ENCODE results near the gene CFAP74. TPM values are rescaled to one million over a fixed set of nuclear protein-coding genes. Genes with fewer than 3 reads are reported as not detected.

The CFAP74 gene
- total and polyA plus RNA-seq, 2 of the 13 experiments (the other 11 are each of a cell fraction or from before 2014, with no cell fraction given): 0.27 to 0.62 TPM

- TF ChIP-seq ARID5B (CRISPR knock-in tag; IDR thresholded peaks at IDR 0.05) (0 out of 2 replicates have a peak, but pooled peaks have one; percentile 13), RAD21 (CRISPR knock-in tag; IDR thresholded peaks at IDR 0.05) (peak; percentile 60), ADNP (CRISPR knock-in tag; IDR thresholded peaks at IDR 0.05) (no peak), ZNF782 (CRISPR knock-in tag; IDR thresholded peaks at IDR 0.05; ENCODE audit: borderline replicate concordance) (0 out of 2 replicates have a peak, but pooled peaks have one; percentile 50), YEATS2 (CRISPR knock-in tag; IDR thresholded peaks at IDR 0.05; ENCODE audit: borderline replicate concordance) (peak; percentile 25; the same call in 1 of the 2 replicates), ZNF574 (CRISPR knock-in tag; IDR thresholded peaks at IDR 0.05) (0 out of 2 replicates have a peak, but pooled peaks have one; percentile 25), ZNF580 (CRISPR knock-in tag; IDR thresholded peaks at IDR 0.05; ENCODE audit: borderline replicate concordance, low read depth) (0 out of 2 replicates have a peak, but pooled peaks have one; percentile 33), MYC (CRISPR knock-in tag; IDR thresholded peaks at IDR 0.05; ENCODE audit: borderline replicate concordance) (peak; percentile 24; the same call in 1 of the 2 replicates)
Observed at GRCh38 chr1:1899266-1899966, 104.2 kb downstream of the CFAP74 start (continued).

Data from HepG2 (cell line).